ENCODE data around the gene CKMT2. TPM values are rescaled to one million over a fixed set of nuclear protein-coding genes. Genes with fewer than 3 reads are reported as not detected.
A peak's percentile ranks its signal among the peaks of the same experiment; 100 is the strongest.

The CKMT2 gene
- total RNA-seq (2014; rRNA removed; shearing (Covaris generic); ENCODE audit: low replicate concordance) = not detected in 2 replicates

DNA sequence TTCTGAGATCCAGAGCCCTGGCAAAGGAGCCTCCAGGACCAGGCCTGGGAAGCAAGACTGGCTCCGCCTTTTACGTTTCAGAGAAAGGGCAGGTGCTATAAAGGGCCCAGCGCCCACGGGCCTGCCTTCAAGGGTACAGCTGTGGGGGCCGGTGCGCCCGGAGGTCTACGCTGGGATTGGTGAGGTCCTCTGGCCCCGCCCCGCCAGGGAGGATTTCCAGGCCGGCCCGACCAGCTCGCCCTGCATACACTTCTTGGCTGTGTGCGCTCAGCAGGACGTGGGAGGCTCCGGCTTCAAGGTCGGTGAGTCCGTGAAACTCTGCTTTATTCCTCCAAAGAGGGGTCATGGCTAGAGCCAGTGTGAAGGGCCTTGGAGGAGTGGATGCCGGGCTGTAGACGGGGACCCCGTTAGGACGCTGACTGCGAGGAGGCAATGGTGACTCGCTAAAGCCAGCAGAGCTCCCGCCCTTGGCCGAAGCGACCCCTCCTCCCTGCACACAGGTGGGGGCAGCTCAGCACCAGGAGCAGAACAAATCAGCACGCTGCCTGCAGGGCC is at the start of gene CKMT2:
CKMT2 (plus strand) TSS at position 243 of the 555 bp plus-strand sequence. CDS start 17,811 bp downstream, outside the sequence.
- peaks cover 10% of the 10 kb centered on the region; the same call in 1 of the 2 replicates for H3K4me1 ChIP-seq (ENCODE audit: low read length)
- H3K4me2 ChIP-seq (ENCODE audit: low read depth, low read length, poor library complexity, severe bottlenecking) = no peak within 1 kb of the TSS
- H3K4me3 ChIP-seq (ENCODE audit: low read length) = no peak within 1 kb of the TSS
- no peaks in the 10 kb centered on the region for H3K27me3 ChIP-seq (ENCODE audit: low read length)
- DNase-seq = no peak
- H3K36me3 ChIP-seq (ENCODE audit: insufficient read depth, low read length) = no peaks in the 10 kb centered on the region
- no peaks in the 10 kb centered on the region for H4K20me1 ChIP-seq (ENCODE audit: insufficient read depth, low read depth, low read length)
- no peaks in the 10 kb centered on the region for H3K79me2 ChIP-seq (ENCODE audit: low read length)
- H3K9me2 ChIP-seq (replicated peaks; ENCODE audit: insufficient read depth, low read length) = no peaks in the 10 kb centered on the region
- H3K9me3 ChIP-seq (ENCODE audit: low read length) = no peaks in the 10 kb centered on the region
- H2AFZ ChIP-seq (ENCODE audit: low read length) = no peak within 1 kb of the TSS
- no peak within 1 kb of the TSS for H3K27ac ChIP-seq (ENCODE audit: low read length)
- H3K9ac ChIP-seq (ENCODE audit: low read length) = no peak within 1 kb of the TSS

DNA sequence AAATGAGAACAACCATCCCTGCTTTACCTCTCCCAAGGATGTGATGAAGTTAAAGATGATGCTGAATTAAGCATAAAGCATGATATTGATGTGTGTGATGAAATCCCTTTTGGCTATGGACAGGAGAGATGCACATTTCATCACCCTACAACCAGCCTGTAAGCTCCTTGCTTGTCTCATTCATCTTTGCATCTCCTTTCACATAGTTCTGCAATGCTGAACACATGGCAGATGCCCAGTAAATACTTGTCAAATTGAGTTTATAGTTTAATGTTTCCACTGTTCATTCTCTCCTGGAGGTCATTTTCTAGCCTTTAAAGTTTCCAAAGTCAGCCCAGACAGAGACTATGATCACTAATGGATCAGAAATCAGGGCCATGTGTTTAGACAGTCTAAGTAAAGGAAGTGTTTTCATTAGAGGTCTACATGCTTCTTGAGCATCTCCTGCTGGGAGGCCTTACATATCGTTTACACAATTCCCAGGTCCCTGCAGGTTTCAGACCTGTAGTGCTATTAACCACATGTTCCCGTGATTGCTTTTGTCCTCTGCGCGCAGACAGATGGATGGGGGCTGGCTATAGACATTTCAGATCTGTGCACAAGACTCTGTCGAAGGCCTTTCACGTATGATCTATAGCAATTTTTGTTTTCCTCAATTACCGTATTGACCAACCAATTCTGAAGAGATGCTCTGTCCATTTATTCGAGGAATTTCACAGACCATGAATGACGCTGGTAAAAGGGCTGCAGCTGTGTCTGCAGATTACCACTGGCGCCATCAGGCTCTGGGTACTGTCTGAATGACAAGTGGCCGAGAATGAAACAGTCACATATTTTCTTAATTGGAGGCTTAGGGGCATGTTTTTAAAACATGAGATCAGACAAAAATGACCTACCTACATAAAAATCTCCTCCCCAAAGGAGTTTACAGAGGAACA is 49.0 kb upstream of the CKMT2 start:
- no peak overlapping the region for H3K4me3 ChIP-seq (ENCODE audit: low read length)
- H3K27ac ChIP-seq (ENCODE audit: low read length) = peak overlapping the region; percentile 97
- peak overlapping the region; percentile 62 for H2AFZ ChIP-seq (ENCODE audit: low read length)
- H3K79me2 ChIP-seq (ENCODE audit: low read length) = no peaks in the 10 kb centered on the region
- no peaks in the 10 kb centered on the region for H3K9me3 ChIP-seq (ENCODE audit: low read length)
- H3K9me2 ChIP-seq (replicated peaks; ENCODE audit: insufficient read depth, low read length) = no peaks in the 10 kb centered on the region
- H3K4me1 ChIP-seq (ENCODE audit: low read length) = peaks cover 70% of the 10 kb centered on the region
- peak overlapping the region; percentile 76 for H3K4me2 ChIP-seq (ENCODE audit: low read depth, low read length, poor library complexity, severe bottlenecking)
- H3K36me3 ChIP-seq (ENCODE audit: insufficient read depth, low read length) = no peaks in the 10 kb centered on the region
- peak overlapping the region; percentile 66 for H3K9ac ChIP-seq (ENCODE audit: low read length)
- H4K20me1 ChIP-seq (ENCODE audit: insufficient read depth, low read depth, low read length) = no peaks in the 10 kb centered on the region
- DNase-seq = peak; percentile 69
- H3K27me3 ChIP-seq (ENCODE audit: low read length) = no peaks in the 10 kb centered on the region

DNA sequence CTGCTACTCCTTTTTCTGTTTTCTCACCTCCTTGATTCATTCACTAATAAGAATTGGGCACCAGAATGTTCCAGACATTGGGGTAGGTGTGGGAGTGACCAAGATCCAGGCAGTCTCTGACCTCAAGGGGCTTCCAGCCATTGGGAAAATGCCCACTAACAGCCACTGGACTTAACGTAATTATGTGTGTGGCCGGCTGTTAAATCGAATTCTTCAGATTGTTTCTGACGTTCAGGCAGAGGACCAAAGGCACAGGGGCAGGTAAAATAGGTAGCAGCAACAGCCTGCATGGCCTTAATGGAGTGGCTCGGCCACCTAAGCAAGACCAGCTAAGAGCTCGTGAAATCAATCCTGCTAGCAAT is 48.4 kb upstream of the CKMT2 start:
- H3K9me3 ChIP-seq (ENCODE audit: low read length) = no peaks in the 10 kb centered on the region
- no peaks in the 10 kb centered on the region for H3K36me3 ChIP-seq (ENCODE audit: insufficient read depth, low read length)
- no peak overlapping the region for H3K9ac ChIP-seq (ENCODE audit: low read length)
- H3K4me3 ChIP-seq (ENCODE audit: low read length) = no peak overlapping the region
- no peaks in the 10 kb centered on the region for H3K79me2 ChIP-seq (ENCODE audit: low read length)
- H3K27me3 ChIP-seq (ENCODE audit: low read length) = no peaks in the 10 kb centered on the region
- H3K9me2 ChIP-seq (replicated peaks; ENCODE audit: insufficient read depth, low read length) = no peaks in the 10 kb centered on the region
- 0 out of 2 replicates have a peak overlapping the region, but pooled peaks have one; percentile 97 for H3K27ac ChIP-seq (ENCODE audit: low read length)
- no peak overlapping the region for H3K4me2 ChIP-seq (ENCODE audit: low read depth, low read length, poor library complexity, severe bottlenecking)
- no peak overlapping the region for H2AFZ ChIP-seq (ENCODE audit: low read length)
- no peak for DNase-seq
- no peaks in the 10 kb centered on the region for H4K20me1 ChIP-seq (ENCODE audit: insufficient read depth, low read depth, low read length)
- peaks cover 64% of the 10 kb centered on the region for H3K4me1 ChIP-seq (ENCODE audit: low read length)

DNA sequence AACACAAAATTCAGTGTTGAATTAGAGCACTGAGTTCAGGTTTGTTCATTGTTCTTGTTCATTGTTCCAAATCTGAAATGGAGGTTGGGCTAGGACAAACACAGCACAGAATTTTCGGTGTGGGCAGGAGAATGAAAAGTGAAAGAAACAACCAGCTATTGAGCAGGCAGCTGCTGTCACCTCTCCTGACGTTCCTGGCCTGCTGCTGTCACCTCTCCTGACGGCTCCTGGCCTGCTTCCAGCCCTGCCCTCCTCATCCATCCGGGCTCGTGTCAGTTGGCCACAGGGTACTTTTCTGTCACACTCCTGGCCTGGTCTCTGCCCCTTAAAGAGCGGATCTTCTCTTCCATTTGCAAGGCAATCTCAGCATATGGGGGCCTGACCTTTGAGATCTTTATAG is 45.2 kb upstream of the CKMT2 start:
- Histone ChIP-seq H3K79me2 (ENCODE audit: low read length) (no peaks in the 10 kb centered on the region), H3K36me3 (ENCODE audit: insufficient read depth, low read length) (no peaks in the 10 kb centered on the region), H3K4me2 (ENCODE audit: low read depth, low read length, poor library complexity, severe bottlenecking) (no peak overlapping the region), H3K27me3 (ENCODE audit: low read length) (no peaks in the 10 kb centered on the region), H3K4me3 (ENCODE audit: low read length) (no peak overlapping the region), H3K4me1 (ENCODE audit: low read length) (peaks cover 61% of the 10 kb centered on the region), H3K9me3 (ENCODE audit: low read length) (no peaks in the 10 kb centered on the region), H4K20me1 (ENCODE audit: insufficient read depth, low read depth, low read length) (no peaks in the 10 kb centered on the region), H3K27ac (ENCODE audit: low read length) (peak overlapping the region; percentile 29), H3K9ac (ENCODE audit: low read length) (peak overlapping the region; percentile 4; the same call in 1 of the 2 replicates), H2AFZ (ENCODE audit: low read length) (peak overlapping the region; percentile 43), H3K9me2 (replicated peaks; ENCODE audit: insufficient read depth, low read length) (no peaks in the 10 kb centered on the region)
- no peak for DNase-seq

- Histone ChIP-seq H3K9ac (ENCODE audit: low read length) (no peak overlapping the region), H3K9me2 (replicated peaks; ENCODE audit: insufficient read depth, low read length) (no peaks in the 10 kb centered on the region), H3K27ac (ENCODE audit: low read length) (no peak overlapping the region), H4K20me1 (ENCODE audit: insufficient read depth, low read depth, low read length) (no peaks in the 10 kb centered on the region), H3K4me1 (ENCODE audit: low read length) (peaks cover 60% of the 10 kb centered on the region), H3K4me2 (ENCODE audit: low read depth, low read length, poor library complexity, severe bottlenecking) (no peak overlapping the region), H3K9me3 (ENCODE audit: low read length) (no peaks in the 10 kb centered on the region), H2AFZ (ENCODE audit: low read length) (no peak overlapping the region), H3K36me3 (ENCODE audit: insufficient read depth, low read length) (no peaks in the 10 kb centered on the region), H3K79me2 (ENCODE audit: low read length) (no peaks in the 10 kb centered on the region), H3K4me3 (ENCODE audit: low read length) (no peak overlapping the region), H3K27me3 (ENCODE audit: low read length) (no peaks in the 10 kb centered on the region)
- no peak for DNase-seq
Measured at GRCh38 chr5:81188962-81189361, 44.2 kb upstream of the CKMT2 start.

GRCh38 chr5:81189875-81190498 is 43.1 kb upstream of the CKMT2 start:
- Histone ChIP-seq H3K4me1 (ENCODE audit: low read length) (peaks cover 63% of the 10 kb centered on the region), H3K79me2 (ENCODE audit: low read length) (no peaks in the 10 kb centered on the region), H3K4me2 (ENCODE audit: low read depth, low read length, poor library complexity, severe bottlenecking) (no peak overlapping the region), H3K27ac (ENCODE audit: low read length) (peak overlapping the region; percentile 85), H4K20me1 (ENCODE audit: insufficient read depth, low read depth, low read length) (no peaks in the 10 kb centered on the region), H3K9me2 (replicated peaks; ENCODE audit: insufficient read depth, low read length) (no peaks in the 10 kb centered on the region), H3K27me3 (ENCODE audit: low read length) (no peaks in the 10 kb centered on the region), H3K9ac (ENCODE audit: low read length) (no peak overlapping the region), H3K36me3 (ENCODE audit: insufficient read depth, low read length) (no peaks in the 10 kb centered on the region), H3K4me3 (ENCODE audit: low read length) (no peak overlapping the region), H3K9me3 (ENCODE audit: low read length) (no peaks in the 10 kb centered on the region), H2AFZ (ENCODE audit: low read length) (no peak overlapping the region)
- no peak for DNase-seq

- peak overlapping the region; percentile 56 for H3K4me2 ChIP-seq (ENCODE audit: low read depth, low read length, poor library complexity, severe bottlenecking)
- no peaks in the 10 kb centered on the region for H3K27me3 ChIP-seq (ENCODE audit: low read length)
- H3K9ac ChIP-seq (ENCODE audit: low read length) = peak overlapping the region; percentile 50
- H3K9me3 ChIP-seq (ENCODE audit: low read length) = no peaks in the 10 kb centered on the region
- peak overlapping the region; percentile 85 for H3K27ac ChIP-seq (ENCODE audit: low read length)
- no peak overlapping the region for H2AFZ ChIP-seq (ENCODE audit: low read length)
- H4K20me1 ChIP-seq (ENCODE audit: insufficient read depth, low read depth, low read length) = no peaks in the 10 kb centered on the region
- H3K9me2 ChIP-seq (replicated peaks; ENCODE audit: insufficient read depth, low read length) = no peaks in the 10 kb centered on the region
- no peaks in the 10 kb centered on the region for H3K79me2 ChIP-seq (ENCODE audit: low read length)
- H3K4me3 ChIP-seq (ENCODE audit: low read length) = peak overlapping the region; percentile 19; the same call in 1 of the 2 replicates
- H3K4me1 ChIP-seq (ENCODE audit: low read length) = peaks cover 82% of the 10 kb centered on the region
- peak; percentile 74 for DNase-seq
- no peaks in the 10 kb centered on the region for H3K36me3 ChIP-seq (ENCODE audit: insufficient read depth, low read length)
Measured at GRCh38 chr5:81191726-81192372, 41.3 kb upstream of the CKMT2 start.

Measured in Karpas-422 (cell line).